HG03064 (cell line): ENCODE results near the gene TRA2B.
A peak's percentile ranks its signal among the peaks of the same experiment; 100 is the strongest.

Source experiments
- ATAC-seq: cut with Tn5 transposase; IDR thresholded peaks from one replicate; pipeline ENCODE4 v1.9.1; 2021; ENCODE audit warnings: low read depth; ENCODE audit not compliant: unreplicated experiment

TRA2B gene

GRCh38 chr3:185954366-185954723 is 16.5 kb upstream of the TRA2B start:
- no peak for ATAC-seq

DNA sequence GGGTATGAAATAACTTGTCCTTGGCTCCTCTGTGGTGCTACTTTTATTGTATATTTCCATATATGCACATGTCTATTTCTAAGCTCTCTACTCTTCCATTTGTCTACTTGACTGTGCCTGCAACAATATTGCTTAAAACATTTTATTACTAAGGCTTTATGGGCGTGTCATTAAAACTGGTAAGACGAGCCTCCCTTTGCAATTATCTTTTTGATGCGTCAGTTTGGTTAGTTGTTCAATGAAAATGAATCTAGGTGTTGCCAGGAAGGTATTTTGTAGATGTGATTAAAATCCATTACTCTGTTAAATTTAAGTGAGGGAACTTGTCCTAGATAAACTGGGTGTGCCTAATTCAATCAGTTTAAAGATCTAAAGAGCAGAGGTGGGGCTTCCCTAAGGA is 12.9 kb upstream of the TRA2B start:
- no peak for ATAC-seq

- no peak for ATAC-seq
Measured at GRCh38 chr3:185949515-185949914, 11.7 kb upstream of the TRA2B start.

- ATAC-seq, result no peak
Measured at GRCh38 chr3:185948292-185948691, 10.5 kb upstream of the TRA2B start.

GRCh38 chr3:185943760-185944106 is 5.9 kb upstream of the TRA2B start:
- peak; percentile 17 for ATAC-seq

DNA sequence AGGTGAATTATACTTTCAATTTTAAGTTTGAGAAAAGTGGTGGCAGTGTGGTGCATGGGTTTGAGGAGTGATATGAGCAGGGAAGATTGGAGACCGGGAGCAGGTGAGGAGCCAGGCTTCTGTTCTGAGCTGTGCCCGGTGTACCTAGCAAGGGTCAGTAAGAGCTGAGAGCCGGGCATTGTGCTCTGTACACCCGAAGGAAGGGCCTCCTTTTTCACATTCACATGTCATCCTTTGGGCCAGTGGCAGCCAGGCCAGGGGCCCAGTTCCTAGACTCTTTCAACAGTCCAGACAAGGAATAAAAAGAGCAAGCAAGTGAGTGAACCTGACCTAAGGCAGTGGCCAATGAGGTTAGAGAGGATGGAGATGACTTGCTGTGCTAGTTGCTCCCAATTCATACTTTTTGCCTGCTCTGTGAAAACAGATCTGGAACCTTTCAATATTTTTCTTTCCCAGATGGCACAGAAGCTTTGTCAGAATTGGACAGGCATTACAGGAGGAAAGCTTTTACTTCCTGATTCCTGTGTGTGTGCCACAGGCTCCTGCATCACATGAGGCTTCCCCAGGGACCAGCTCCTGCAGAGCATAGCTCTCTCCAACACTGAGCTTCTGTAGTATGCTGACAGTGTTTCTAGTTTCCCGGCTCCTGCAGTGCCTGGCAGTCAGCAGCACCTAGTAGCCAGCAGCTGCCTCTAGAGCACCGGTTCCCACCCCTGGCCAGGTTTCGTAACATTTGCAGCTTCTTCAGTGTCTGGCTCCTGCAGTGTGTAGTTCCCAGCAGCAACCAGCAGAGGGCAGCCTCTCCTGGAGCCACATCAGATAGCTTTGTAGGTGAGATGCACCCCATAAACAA is 5.3 kb upstream of the TRA2B start:
- ATAC-seq, result peak; percentile 90

- ATAC-seq, result no peak
Measured at GRCh38 chr3:185942396-185942795, 4.6 kb upstream of the TRA2B start.

DNA sequence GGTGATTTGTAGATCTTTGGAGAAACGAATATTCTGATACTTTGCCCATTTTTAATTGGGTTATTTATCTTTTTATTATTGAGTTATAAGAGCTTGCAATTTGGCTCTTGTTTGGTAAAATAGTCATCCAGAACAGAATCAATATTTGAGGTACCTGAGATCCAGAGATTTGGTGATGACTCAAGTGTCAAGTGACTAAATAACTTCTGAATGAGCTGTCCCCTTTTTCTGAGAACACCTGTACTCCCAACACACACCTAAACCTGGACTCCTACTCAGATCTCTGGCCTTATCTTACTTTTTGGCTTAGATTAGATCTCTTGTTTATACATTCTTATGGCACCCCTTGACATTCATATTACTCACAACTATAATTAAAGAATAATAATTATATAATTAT is 3.1 kb upstream of the TRA2B start:
- ATAC-seq, result no peak

- ATAC-seq, result no peak
Measured at GRCh38 chr3:185939721-185940120, 1.9 kb upstream of the TRA2B start.

GRCh38 chr3:185936814-185937688 is 763 bp downstream of the TRA2B start:
- peak; percentile 40 for ATAC-seq

DNA sequence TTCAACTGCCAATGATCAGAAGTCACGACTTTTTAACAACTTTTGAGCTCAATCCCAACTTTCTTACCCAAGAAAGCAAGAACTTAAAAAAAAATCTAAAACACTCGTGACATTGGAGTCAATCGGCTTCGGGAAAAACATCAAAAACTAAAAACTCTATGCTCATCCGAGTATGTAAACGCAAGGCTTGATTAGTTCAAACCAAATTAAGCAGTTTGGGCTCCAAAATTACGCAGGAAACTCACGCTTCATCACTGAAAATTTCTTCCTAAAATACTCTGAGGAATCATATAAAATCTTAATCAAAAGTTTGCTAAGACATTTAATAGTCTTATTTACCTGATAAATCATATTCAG is 1.6 kb downstream of the TRA2B start:
- no peak for ATAC-seq

DNA sequence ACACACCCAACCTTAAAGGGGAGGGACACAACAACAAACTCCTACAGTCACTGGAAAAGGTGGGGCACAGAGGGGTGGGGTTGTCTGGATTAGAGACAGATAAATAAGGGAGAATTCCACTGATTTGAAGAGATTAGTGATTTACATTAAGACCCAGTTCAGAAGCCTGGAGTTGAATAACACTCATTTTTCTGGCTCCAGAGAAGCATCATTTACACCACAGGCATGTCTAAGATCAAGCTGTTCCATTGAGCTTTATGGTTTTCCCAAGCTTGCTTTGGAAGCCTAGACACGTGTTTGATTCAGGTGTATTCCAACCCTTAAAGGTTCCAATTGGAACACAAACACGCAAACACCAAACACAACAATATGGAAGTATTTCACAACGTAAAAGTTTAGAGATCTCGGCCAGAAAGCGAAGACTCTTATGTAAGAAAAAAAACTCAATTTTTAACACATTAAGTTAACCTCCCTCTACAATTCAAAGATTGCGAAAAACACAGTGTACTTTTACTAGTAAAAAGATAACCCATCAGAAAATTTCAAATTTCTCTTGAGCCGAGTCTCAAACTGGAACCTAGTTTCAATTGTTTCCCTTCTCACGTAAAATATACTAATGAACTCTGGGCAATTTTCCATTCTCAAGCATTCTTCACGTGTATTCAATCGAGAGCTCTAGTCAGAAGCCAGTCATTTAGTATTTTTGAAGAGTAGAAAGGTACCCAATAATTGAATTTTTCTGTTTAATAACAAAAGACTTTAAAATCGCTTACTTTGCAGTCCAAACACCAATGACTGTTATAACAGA is 2.1 kb downstream of the TRA2B start:
- ATAC-seq, result no peak

DNA sequence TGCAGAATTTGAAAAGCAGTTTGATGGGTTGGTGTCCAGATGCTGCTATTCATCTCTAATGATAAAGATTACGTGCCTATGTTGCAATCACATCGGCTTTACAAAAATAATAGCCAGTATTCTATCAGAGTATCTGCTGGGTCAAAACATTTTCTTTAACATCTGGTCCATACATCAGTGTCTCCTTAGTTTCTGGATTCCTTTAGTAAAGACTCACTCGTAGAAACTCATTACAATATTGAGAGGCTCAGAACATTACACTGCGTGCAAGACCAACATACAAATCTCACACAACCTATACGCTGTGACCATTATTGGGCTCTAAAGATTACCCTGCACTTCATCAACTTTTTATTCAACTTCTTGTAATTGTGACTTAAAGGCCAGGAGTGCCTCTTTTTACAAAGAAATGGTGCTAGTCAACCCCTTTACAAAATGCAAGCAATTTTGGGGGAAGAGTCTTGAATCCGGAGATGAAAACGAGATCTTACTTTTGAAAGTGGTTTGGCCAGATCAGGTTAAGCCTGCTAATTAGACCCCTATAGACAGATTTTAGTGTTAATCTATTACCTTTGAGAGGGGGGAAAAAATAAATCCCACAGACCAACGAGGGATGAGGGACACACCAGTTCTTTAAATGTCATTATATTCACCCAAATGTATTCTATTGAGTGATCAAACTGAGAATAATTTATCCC is 2.9 kb downstream of the TRA2B start:
- ATAC-seq, result no peak

DNA sequence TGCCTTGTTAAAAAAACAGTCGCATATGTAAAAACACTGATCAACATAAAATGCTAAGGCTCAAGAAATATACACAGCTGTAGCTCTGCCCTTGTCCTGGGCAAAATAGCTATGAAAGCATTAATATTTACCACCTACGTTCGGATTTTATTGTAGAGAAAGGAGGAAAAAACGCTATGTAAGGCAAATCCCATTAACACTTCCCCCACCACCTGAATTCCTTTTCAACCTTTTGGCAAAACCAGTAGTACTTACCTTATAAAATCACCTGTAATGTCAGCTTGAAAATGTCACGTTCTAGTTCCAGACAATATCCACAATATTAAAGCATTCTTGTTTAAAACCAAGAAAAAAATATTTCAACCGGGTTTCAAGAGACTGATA is 3.6 kb downstream of the TRA2B start:
- no peak for ATAC-seq

DNA sequence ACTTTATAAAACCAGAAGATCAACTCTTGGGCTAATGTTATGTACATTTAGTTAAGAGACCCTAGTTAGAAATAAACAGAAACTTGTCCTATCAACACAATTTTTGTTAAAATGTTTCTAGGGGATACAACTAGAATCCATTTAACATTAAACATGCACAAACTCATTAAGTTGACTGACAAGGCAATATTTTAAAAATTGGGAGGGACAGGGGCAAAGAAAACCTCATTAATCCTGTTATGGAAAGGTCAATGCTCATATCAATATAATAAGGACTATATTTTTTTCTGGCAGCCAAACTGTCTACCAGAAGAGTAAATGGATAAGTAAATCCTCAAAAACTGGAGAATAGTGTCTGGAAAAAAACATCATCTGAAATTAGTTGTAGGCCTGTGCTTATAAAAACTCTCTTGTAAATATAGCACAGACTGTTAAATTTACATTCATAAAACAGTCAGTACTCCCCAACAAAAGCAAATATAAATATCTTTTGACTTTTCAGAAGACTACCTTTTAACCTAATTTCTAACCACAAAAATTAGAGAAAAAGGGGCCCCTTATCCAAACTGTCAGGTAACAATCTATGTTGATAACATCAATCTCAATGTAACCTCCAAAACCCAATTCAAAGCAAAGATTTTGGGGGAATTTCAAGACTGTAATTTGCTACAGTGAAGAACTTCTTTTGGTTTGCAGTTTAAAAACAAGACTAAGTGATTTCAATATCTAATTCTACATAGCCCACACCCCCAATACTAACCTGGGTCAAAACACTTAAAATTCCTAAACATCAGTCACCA is 4.2 kb downstream of the TRA2B start:
- no peak for ATAC-seq

GRCh38 chr3:185931777-185932612 is 5.8 kb downstream of the TRA2B start:
- no peak for ATAC-seq

GRCh38 chr3:185930393-185931107 is 7.3 kb downstream of the TRA2B start:
- ATAC-seq, result no peak
